ENCODE data around the gene PACRG.

Gene PACRG

GRCh38 chr6:163126741-163127140 is 399.0 kb downstream of the PACRG start:
- H3K4me3 ChIP-seq (ENCODE audit: low read depth in 1 of 2, low read length in 2 of 2): no peak overlapping the region
- no peaks in the 10 kb centered on the region for H3K27me3 ChIP-seq (ENCODE audit: control insufficient read depth in 1 of 2, insufficient read depth in 2 of 2, low read length in 2 of 2)
- H3K9me3 ChIP-seq (ENCODE audit: control insufficient read depth in 1 of 2, low read length in 2 of 2): peaks cover 0 to 4% of the 10 kb centered on the region in 2 donors
- H3K9ac ChIP-seq (ENCODE audit: low read depth in 1 of 2, low read length in 2 of 2): no peak overlapping the region
- H3K4me1 ChIP-seq (ENCODE audit: control insufficient read depth in 1 of 2, insufficient read depth in 2 of 2, low read length in 2 of 2): no peaks in the 10 kb centered on the region
- H3K36me3 ChIP-seq (ENCODE audit: control insufficient read depth in 1 of 2, insufficient read depth in 2 of 2, low read length in 2 of 2): no peaks in the 10 kb centered on the region
- no peak overlapping the region for H3K27ac ChIP-seq (ENCODE audit: low read depth, low read length)

GRCh38 chr6:163127587-163127986 is 399.8 kb downstream of the PACRG start:
- Histone ChIP-seq H3K4me3 (ENCODE audit: low read depth in 1 of 2, low read length in 2 of 2) (no peak overlapping the region), H3K27ac (ENCODE audit: low read depth, low read length) (no peak overlapping the region)

GRCh38 chr6:163128324-163128723 is 400.6 kb downstream of the PACRG start:
- H3K9me3 ChIP-seq (ENCODE audit: control insufficient read depth in 1 of 2, low read length in 2 of 2): peaks cover 0 to 4% of the 10 kb centered on the region in 2 donors
- H3K4me3 ChIP-seq (ENCODE audit: low read depth in 1 of 2, low read length in 2 of 2): no peak overlapping the region
- no peaks in the 10 kb centered on the region for H3K27me3 ChIP-seq (ENCODE audit: control insufficient read depth in 1 of 2, insufficient read depth in 2 of 2, low read length in 2 of 2)
- H3K36me3 ChIP-seq (ENCODE audit: control insufficient read depth in 1 of 2, insufficient read depth in 2 of 2, low read length in 2 of 2): no peaks in the 10 kb centered on the region
- no peaks in the 10 kb centered on the region for H3K4me1 ChIP-seq (ENCODE audit: control insufficient read depth in 1 of 2, insufficient read depth in 2 of 2, low read length in 2 of 2)
- H3K27ac ChIP-seq (ENCODE audit: low read depth, low read length): no peak overlapping the region
- no peak overlapping the region for H3K9ac ChIP-seq (ENCODE audit: low read depth in 1 of 2, low read length in 2 of 2)

More at GRCh38 chr6:163127587-163127986, 399.8 kb downstream of the PACRG start:
- H3K9ac ChIP-seq (ENCODE audit: low read depth in 1 of 2, low read length in 2 of 2): no peak overlapping the region
- H3K9me3 ChIP-seq (ENCODE audit: control insufficient read depth in 1 of 2, low read length in 2 of 2): peaks cover 0 to 4% of the 10 kb centered on the region in 2 donors
- no peaks in the 10 kb centered on the region for H3K27me3 ChIP-seq (ENCODE audit: control insufficient read depth in 1 of 2, insufficient read depth in 2 of 2, low read length in 2 of 2)
- H3K4me1 ChIP-seq (ENCODE audit: control insufficient read depth in 1 of 2, insufficient read depth in 2 of 2, low read length in 2 of 2): no peaks in the 10 kb centered on the region
- H3K36me3 ChIP-seq (ENCODE audit: control insufficient read depth in 1 of 2, insufficient read depth in 2 of 2, low read length in 2 of 2): no peaks in the 10 kb centered on the region

GRCh38 chr6:163132050-163132750 is 404.4 kb downstream of the PACRG start:
- no peaks in the 10 kb centered on the region for H3K27me3 ChIP-seq (ENCODE audit: control insufficient read depth in 1 of 2, insufficient read depth in 2 of 2, low read length in 2 of 2)

GRCh38 chr6:163133017-163133416 is 405.2 kb downstream of the PACRG start:
- H3K4me3 ChIP-seq (ENCODE audit: low read depth in 1 of 2, low read length in 2 of 2): no peak overlapping the region
- H3K27me3 ChIP-seq (ENCODE audit: control insufficient read depth in 1 of 2, insufficient read depth in 2 of 2, low read length in 2 of 2): no peaks in the 10 kb centered on the region
- H3K9ac ChIP-seq (ENCODE audit: low read depth in 1 of 2, low read length in 2 of 2): no peak overlapping the region
- no peak overlapping the region for H3K27ac ChIP-seq (ENCODE audit: low read depth, low read length)
- H3K9me3 ChIP-seq (ENCODE audit: control insufficient read depth in 1 of 2, low read length in 2 of 2): peaks cover 0 to 2% of the 10 kb centered on the region in 2 donors
- H3K4me1 ChIP-seq (ENCODE audit: control insufficient read depth in 1 of 2, insufficient read depth in 2 of 2, low read length in 2 of 2): no peaks in the 10 kb centered on the region
- no peaks in the 10 kb centered on the region for H3K36me3 ChIP-seq (ENCODE audit: control insufficient read depth in 1 of 2, insufficient read depth in 2 of 2, low read length in 2 of 2)

More at GRCh38 chr6:163132050-163132750, 404.4 kb downstream of the PACRG start:
- no peak overlapping the region for H3K27ac ChIP-seq (ENCODE audit: low read depth, low read length)
- no peak overlapping the region for H3K4me3 ChIP-seq (ENCODE audit: low read depth in 1 of 2, low read length in 2 of 2)
- H3K9ac ChIP-seq (ENCODE audit: low read depth in 1 of 2, low read length in 2 of 2): no peak overlapping the region
- no peaks in the 10 kb centered on the region for H3K36me3 ChIP-seq (ENCODE audit: control insufficient read depth in 1 of 2, insufficient read depth in 2 of 2, low read length in 2 of 2)
- peaks cover 0 to 2% of the 10 kb centered on the region in 2 donors for H3K9me3 ChIP-seq (ENCODE audit: control insufficient read depth in 1 of 2, low read length in 2 of 2)
- H3K4me1 ChIP-seq (ENCODE audit: control insufficient read depth in 1 of 2, insufficient read depth in 2 of 2, low read length in 2 of 2): no peaks in the 10 kb centered on the region

GRCh38 chr6:163133691-163134090 is 405.9 kb downstream of the PACRG start:
- H3K36me3 ChIP-seq (ENCODE audit: control insufficient read depth in 1 of 2, insufficient read depth in 2 of 2, low read length in 2 of 2): no peaks in the 10 kb centered on the region
- H3K4me3 ChIP-seq (ENCODE audit: low read depth in 1 of 2, low read length in 2 of 2): no peak overlapping the region
- no peak overlapping the region for H3K27ac ChIP-seq (ENCODE audit: low read depth, low read length)
- H3K9ac ChIP-seq (ENCODE audit: low read depth in 1 of 2, low read length in 2 of 2): no peak overlapping the region
- H3K9me3 ChIP-seq (ENCODE audit: control insufficient read depth in 1 of 2, low read length in 2 of 2): peaks cover 0 to 2% of the 10 kb centered on the region in 2 donors
- no peaks in the 10 kb centered on the region for H3K27me3 ChIP-seq (ENCODE audit: control insufficient read depth in 1 of 2, insufficient read depth in 2 of 2, low read length in 2 of 2)
- H3K4me1 ChIP-seq (ENCODE audit: control insufficient read depth in 1 of 2, insufficient read depth in 2 of 2, low read length in 2 of 2): no peaks in the 10 kb centered on the region

GRCh38 chr6:163136681-163137397 is 409.1 kb downstream of the PACRG start:
- Histone ChIP-seq H3K27me3 (ENCODE audit: control insufficient read depth in 1 of 2, insufficient read depth in 2 of 2, low read length in 2 of 2) (no peaks in the 10 kb centered on the region), H3K9ac (ENCODE audit: low read depth in 1 of 2, low read length in 2 of 2) (no peak overlapping the region), H3K9me3 (ENCODE audit: control insufficient read depth in 1 of 2, low read length in 2 of 2) (peaks cover 0 to 3% of the 10 kb centered on the region in 2 donors), H3K36me3 (ENCODE audit: control insufficient read depth in 1 of 2, insufficient read depth in 2 of 2, low read length in 2 of 2) (no peaks in the 10 kb centered on the region), H3K27ac (ENCODE audit: low read depth, low read length) (no peak overlapping the region), H3K4me3 (ENCODE audit: low read depth in 1 of 2, low read length in 2 of 2) (no peak overlapping the region), H3K4me1 (ENCODE audit: control insufficient read depth in 1 of 2, insufficient read depth in 2 of 2, low read length in 2 of 2) (no peaks in the 10 kb centered on the region)

- Histone ChIP-seq H3K4me1 (ENCODE audit: control insufficient read depth in 1 of 2, insufficient read depth in 2 of 2, low read length in 2 of 2) (no peaks in the 10 kb centered on the region), H3K36me3 (ENCODE audit: control insufficient read depth in 1 of 2, insufficient read depth in 2 of 2, low read length in 2 of 2) (no peaks in the 10 kb centered on the region), H3K27ac (ENCODE audit: low read depth, low read length) (no peak overlapping the region), H3K27me3 (ENCODE audit: control insufficient read depth in 1 of 2, insufficient read depth in 2 of 2, low read length in 2 of 2) (no peaks in the 10 kb centered on the region), H3K9me3 (ENCODE audit: control insufficient read depth in 1 of 2, low read length in 2 of 2) (peaks cover 0 to 3% of the 10 kb centered on the region in 2 donors), H3K9ac (ENCODE audit: low read depth in 1 of 2, low read length in 2 of 2) (no peak overlapping the region), H3K4me3 (ENCODE audit: low read depth in 1 of 2, low read length in 2 of 2) (no peak overlapping the region)
Measured at GRCh38 chr6:163137398-163137881, 409.7 kb downstream of the PACRG start.

GRCh38 chr6:163146036-163146435 is 418.3 kb downstream of the PACRG start:
- Histone ChIP-seq H3K4me3 (ENCODE audit: low read depth in 1 of 2, low read length in 2 of 2) (no peak overlapping the region), H3K27me3 (ENCODE audit: control insufficient read depth in 1 of 2, insufficient read depth in 2 of 2, low read length in 2 of 2) (no peaks in the 10 kb centered on the region), H3K9me3 (ENCODE audit: control insufficient read depth in 1 of 2, low read length in 2 of 2) (no peaks in the 10 kb centered on the region), H3K36me3 (ENCODE audit: control insufficient read depth in 1 of 2, insufficient read depth in 2 of 2, low read length in 2 of 2) (no peaks in the 10 kb centered on the region), H3K9ac (ENCODE audit: low read depth in 1 of 2, low read length in 2 of 2) (no peak overlapping the region), H3K4me1 (ENCODE audit: control insufficient read depth in 1 of 2, insufficient read depth in 2 of 2, low read length in 2 of 2) (no peaks in the 10 kb centered on the region), H3K27ac (ENCODE audit: low read depth, low read length) (no peak overlapping the region)

GRCh38 chr6:163147994-163148393 is 420.2 kb downstream of the PACRG start:
- Histone ChIP-seq H3K36me3 (ENCODE audit: control insufficient read depth in 1 of 2, insufficient read depth in 2 of 2, low read length in 2 of 2) (no peaks in the 10 kb centered on the region), H3K27ac (ENCODE audit: low read depth, low read length) (no peak overlapping the region), H3K9ac (ENCODE audit: low read depth in 1 of 2, low read length in 2 of 2) (no peak overlapping the region), H3K9me3 (ENCODE audit: control insufficient read depth in 1 of 2, low read length in 2 of 2) (no peaks in the 10 kb centered on the region), H3K4me3 (ENCODE audit: low read depth in 1 of 2, low read length in 2 of 2) (no peak overlapping the region), H3K4me1 (ENCODE audit: control insufficient read depth in 1 of 2, insufficient read depth in 2 of 2, low read length in 2 of 2) (no peaks in the 10 kb centered on the region), H3K27me3 (ENCODE audit: control insufficient read depth in 1 of 2, insufficient read depth in 2 of 2, low read length in 2 of 2) (no peaks in the 10 kb centered on the region)
